ENCODE data around the gene DECR2.

DNA sequence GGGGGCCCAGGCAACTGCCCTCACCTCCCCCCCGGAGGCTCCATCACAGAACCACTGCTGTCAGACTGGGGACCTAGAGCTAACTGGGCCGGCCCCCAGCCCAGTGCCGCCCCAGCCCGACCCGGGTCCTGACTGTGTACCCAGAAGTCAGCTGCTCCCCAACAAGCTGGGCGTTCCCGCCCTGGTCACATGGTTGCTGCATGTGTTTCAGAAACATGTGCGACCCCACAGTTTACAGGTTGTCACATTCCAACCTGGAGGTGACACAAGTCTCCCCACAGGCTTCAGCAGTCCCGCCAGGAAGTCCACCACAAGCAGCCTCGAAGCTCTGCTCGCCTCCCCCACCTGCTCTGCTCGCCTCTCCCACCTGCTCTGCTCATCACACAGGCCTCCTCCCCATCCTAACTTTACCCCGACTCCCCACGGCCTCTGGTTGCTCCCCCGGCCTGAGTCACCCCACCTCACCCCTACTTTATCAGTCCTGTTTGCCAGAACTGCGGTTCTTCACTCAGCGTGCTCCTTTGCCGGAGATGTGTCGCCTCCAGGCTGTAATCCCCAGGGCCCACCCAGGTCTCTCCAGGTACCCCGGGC is 32.3 kb upstream of the DECR2 start:
- TF ChIP-seq CTCF (conservative IDR thresholded peaks at IDR 0.05; ENCODE audit: low read depth, low read length), result no peak
- no peak for TF ChIP-seq EZH2 (IDR thresholded peaks at IDR 0.05; ENCODE audit: borderline replicate concordance, low read depth, low read length, poor library complexity, severe bottlenecking)
